Thymus (tissue), 11 donors: Measurements from ENCODE around the gene TIMP4. TPM values are rescaled to one million over a fixed set of nuclear protein-coding genes. Genes with fewer than 3 reads are reported as not detected.
A peak's percentile ranks its signal among the peaks of the same experiment; 100 is the strongest.

Source experiments
- DNase-seq, 9 donors: peaks; one replicate each; pipeline ENCODE4 v3.0.0-alpha.2; 2013; ENCODE audit warnings: low spot score in 9 of 9, low read depth in 6 of 9, missing footprints in 1 of 9
- H3K27ac ChIP-seq, 2 donors: one replicate each; pipeline ENCODE4 v1.5.1; 2013; ENCODE audit warnings: control low read depth in 1 of 2, low read depth in 1 of 2, low read length in 1 of 2, mild to moderate bottlenecking in 1 of 2, moderate library complexity in 1 of 2
- H3K27me3 ChIP-seq, 2 donors: one replicate each; pipeline ENCODE4 v1.5.1; 2013; ENCODE audit warnings: low read length in 1 of 2; ENCODE audit not compliant: control insufficient read depth in 2 of 2, insufficient read depth in 1 of 2
- H3K36me3 ChIP-seq, 2 donors: one replicate each; pipeline ENCODE4 v1.5.1; 2013; ENCODE audit warnings: low read length in 1 of 2, mild to moderate bottlenecking in 1 of 2, moderate library complexity in 1 of 2; ENCODE audit not compliant: control insufficient read depth in 2 of 2, insufficient read depth in 2 of 2
- H3K4me1 ChIP-seq, 2 donors: one replicate each; pipeline ENCODE4 v1.5.1; 2013; ENCODE audit warnings: low read length in 2 of 2; ENCODE audit not compliant: control insufficient read depth in 2 of 2, insufficient read depth in 2 of 2
- H3K4me3 ChIP-seq, 2 donors: one replicate each; pipeline ENCODE4 v1.5.1; 2013; ENCODE audit warnings: low read length in 2 of 2, control low read depth in 1 of 2, mild to moderate bottlenecking in 1 of 2
- H3K9me3 ChIP-seq, 2 donors: one replicate each; pipeline ENCODE4 v1.5.1; 2013; ENCODE audit warnings: low read length in 1 of 2, mild to moderate bottlenecking in 1 of 2; ENCODE audit not compliant: control insufficient read depth in 2 of 2, insufficient read depth in 1 of 2
- WGBS: extraction: QIAGEN DNeasy Blood & Tissue Kit; methylation state at CpG from one replicate; pipeline ENCODE4 v1.1.7; 2013; 5-methylcytosine and 5-hydroxymethylcytosine counted together
- polyA plus RNA-seq: library from polyadenylated mRNA; stranded (reverse); fragments of 200-250 nt; gene quantifications from one replicate; pipeline ENCODE4 v1.2.3, GENCODE V29; 2013
- total RNA-seq: library from RNA; stranded (reverse); fragments of 120-200 nt; gene quantifications from one replicate; pipeline ENCODE4 v1.2.4, GENCODE V29; 2013
- donor health status: healthy.

TIMP4 gene
- total and polyA plus RNA-seq, 2 donors, result 0.66 to 4.2 TPM

DNA sequence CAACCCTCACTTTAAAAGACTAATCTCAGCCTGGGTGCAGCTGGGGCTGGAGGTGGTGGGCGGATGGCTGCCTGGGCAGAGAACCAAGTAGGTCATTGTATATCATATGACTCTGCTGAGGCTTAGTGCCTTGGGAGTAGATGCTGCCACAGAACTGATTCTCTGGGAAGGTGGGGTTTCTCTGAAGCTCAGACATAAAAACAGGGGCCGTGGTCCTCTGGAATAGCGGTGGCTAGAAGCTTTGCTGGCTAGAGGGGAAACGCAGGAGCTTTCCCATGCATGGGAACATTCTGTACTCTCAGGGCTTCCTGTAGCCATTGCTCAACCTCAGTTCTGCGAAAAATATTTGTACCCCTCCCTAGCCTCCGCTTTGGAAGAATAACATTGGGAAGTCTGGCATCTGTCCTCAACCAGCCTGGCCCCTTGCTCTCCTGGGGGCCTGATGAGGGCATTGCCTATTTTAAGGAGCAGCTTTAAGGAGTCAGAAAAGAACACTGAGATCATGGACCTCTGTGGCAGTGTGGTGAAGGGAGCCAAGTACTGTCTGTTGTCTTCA, 14.7 kb downstream of the TIMP4 start:
- no peak for DNase-seq
- Histone ChIP-seq H3K36me3 (no peaks in the 10 kb centered on the region), H3K4me1 (no peaks in the 10 kb centered on the region), H3K9me3 (no peaks in the 10 kb centered on the region), H3K27me3 (peaks cover 0 to 2% of the 10 kb centered on the region in 2 donors), H3K4me3 (no peak overlapping the region), H3K27ac (no peak overlapping the region)
- WGBS, result 91% methylated on average over 6 of the region's 6 CpGs

DNA sequence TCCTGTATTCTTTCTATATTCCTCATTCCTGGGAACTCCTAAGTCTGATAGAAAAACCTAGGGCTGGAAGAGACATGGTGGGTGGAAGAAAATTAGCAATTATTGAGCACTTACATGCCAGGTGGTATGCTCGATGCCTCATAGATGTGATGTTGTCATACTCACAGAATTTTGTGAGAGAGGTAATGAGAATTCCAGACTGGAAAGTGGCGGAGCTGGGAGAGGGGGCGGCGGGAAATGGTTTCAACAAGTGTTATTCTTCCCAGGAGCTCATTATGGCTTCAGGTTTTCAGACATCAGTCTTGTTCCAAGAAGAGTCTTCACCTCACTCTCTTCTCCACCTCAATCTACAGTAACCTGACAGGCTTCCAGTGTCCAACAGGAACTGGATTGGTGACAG, 16.2 kb downstream of the TIMP4 start:
- Histone ChIP-seq H3K27me3 (no peaks in the 10 kb centered on the region), H3K4me1 (no peaks in the 10 kb centered on the region), H3K9me3 (no peaks in the 10 kb centered on the region), H3K4me3 (no peak overlapping the region), H3K36me3 (no peaks in the 10 kb centered on the region), H3K27ac (no peak overlapping the region)
- DNase-seq, result no peak
- WGBS, result 98% methylated on average over 4 of the region's 4 CpGs

GRCh38 chr3:12141350-12141749, 17.4 kb downstream of the TIMP4 start:
- Histone ChIP-seq H3K4me3 (no peak overlapping the region), H3K27ac (no peak overlapping the region), H3K36me3 (no peaks in the 10 kb centered on the region), H3K9me3 (no peaks in the 10 kb centered on the region), H3K27me3 (no peaks in the 10 kb centered on the region), H3K4me1 (no peaks in the 10 kb centered on the region)
- WGBS, result 83% methylated on average over 1 of the region's 1 CpG
- no peak for DNase-seq

DNA sequence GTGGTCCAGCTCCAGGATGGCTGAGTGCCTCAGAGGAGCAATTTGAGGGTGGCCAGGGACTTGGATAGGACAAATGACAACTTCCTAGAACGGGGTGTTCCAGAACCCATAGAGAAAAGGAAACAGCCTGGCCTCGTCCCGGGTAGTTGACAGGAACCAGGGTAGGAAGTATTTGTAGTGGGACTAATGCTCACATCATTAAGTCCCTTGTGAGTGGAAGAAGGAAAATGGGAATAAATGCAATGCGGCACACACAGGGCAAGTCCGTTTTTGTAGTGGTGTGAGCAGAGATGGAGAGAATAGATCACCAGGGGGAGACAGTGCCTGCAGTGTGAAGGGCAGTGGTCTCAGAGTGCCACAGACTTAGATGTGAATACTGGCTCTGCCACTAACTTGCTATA, 19.6 kb downstream of the TIMP4 start:
- Histone ChIP-seq H3K27me3 (no peaks in the 10 kb centered on the region), H3K36me3 (no peaks in the 10 kb centered on the region), H3K4me3 (no peak overlapping the region), H3K27ac (no peak overlapping the region), H3K4me1 (no peaks in the 10 kb centered on the region), H3K9me3 (no peaks in the 10 kb centered on the region)
- WGBS, result 71% methylated on average over 5 of the region's 5 CpGs
- peak in 1 of 9 donors; percentile 25 for DNase-seq

GRCh38 chr3:12138044-12138443, 20.7 kb downstream of the TIMP4 start:
- Histone ChIP-seq H3K27me3 (no peaks in the 10 kb centered on the region), H3K36me3 (no peaks in the 10 kb centered on the region), H3K27ac (no peak overlapping the region), H3K9me3 (no peaks in the 10 kb centered on the region), H3K4me1 (no peaks in the 10 kb centered on the region), H3K4me3 (no peak overlapping the region)
- WGBS, result 17% methylated on average over 1 of the region's 1 CpG
- peak in 2 of 9 donors; percentile 11 to 35 for DNase-seq

DNA sequence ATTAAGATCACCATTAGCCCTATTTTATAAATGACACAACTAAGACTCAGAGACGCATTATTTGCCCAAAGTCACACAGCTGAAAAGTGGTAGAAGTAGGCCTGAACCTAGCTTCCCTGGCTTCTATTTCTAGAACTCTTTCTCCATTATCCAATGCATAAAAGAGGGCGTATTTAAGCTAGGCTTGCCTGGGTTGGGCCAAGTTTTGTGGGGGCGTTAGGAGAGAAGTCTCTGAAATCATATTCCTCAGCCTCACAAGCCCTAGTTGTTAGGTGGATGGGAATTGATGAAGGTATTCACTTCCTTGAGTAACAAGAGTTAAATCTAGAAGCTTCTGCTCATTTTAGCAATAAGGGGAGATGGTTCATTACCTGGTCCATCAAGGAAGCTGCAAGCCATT, 22.3 kb downstream of the TIMP4 start:
- Histone ChIP-seq H3K9me3 (no peaks in the 10 kb centered on the region), H3K27ac (no peak overlapping the region), H3K36me3 (no peaks in the 10 kb centered on the region), H3K4me3 (no peak overlapping the region), H3K27me3 (no peaks in the 10 kb centered on the region), H3K4me1 (no peaks in the 10 kb centered on the region)
- 99% methylated on average over 3 of the region's 3 CpGs for WGBS
- DNase-seq, result no peak

DNA sequence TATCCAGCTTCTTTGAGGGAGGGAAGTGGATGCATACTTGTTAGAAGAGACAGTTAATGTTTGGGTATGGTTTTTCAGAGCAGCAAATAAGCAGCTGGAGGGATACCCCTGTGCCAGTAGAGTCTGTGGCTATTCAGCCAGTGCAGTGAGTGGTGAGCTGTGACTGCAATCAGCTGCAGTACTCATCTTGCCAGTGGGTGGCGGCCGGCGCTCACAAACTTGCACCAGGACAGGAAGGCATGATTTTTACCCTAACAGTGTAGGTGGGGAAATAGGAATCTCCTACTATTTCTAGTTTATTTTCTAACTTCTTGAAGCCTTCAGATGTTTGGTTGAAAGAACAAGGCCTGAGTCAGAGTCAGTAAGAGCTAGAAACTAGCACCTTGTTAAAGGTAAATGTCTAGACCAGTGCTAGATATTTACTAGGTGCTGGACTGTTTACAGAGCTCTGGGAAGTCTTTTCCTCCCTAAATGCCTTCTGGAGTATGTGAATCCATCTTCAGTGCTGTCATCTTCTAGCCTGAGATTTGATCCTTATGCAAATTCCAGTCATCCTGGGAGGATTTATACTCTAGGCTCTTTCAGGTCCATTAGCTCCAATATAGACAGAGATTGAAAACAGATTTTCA, 23.6 kb downstream of the TIMP4 start:
- H3K4me1 ChIP-seq, result no peaks in the 10 kb centered on the region
- no peak overlapping the region for H3K4me3 ChIP-seq
- H3K9me3 ChIP-seq, result no peaks in the 10 kb centered on the region
- no peaks in the 10 kb centered on the region for H3K27me3 ChIP-seq
- peak; percentile 19 to 69 (median 37) for DNase-seq
- 8% methylated on average over 3 of the region's 3 CpGs for WGBS
- H3K27ac ChIP-seq, result no peak overlapping the region
- H3K36me3 ChIP-seq, result no peaks in the 10 kb centered on the region

DNA sequence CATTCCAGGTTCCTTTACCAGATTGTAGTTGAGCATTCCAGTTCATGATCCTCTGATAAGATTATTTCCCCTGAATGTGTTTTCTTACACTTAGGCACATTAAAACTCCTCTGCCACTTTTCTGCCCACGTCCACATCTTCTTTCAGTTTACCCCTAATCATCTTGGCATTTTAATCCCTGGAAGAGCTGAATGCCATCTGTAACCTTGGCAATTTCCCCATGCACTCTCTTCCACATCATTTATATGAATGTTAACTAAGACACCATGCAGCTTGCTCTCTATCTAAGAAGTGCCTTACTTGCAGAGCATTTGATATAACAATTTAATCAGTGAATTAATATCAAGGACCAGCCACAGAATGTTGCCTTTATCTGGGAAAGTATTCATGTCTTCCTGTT, 25.8 kb downstream of the TIMP4 start:
- WGBS, result 86% methylated on average over 1 of the region's 1 CpG
- DNase-seq, result no peak

GRCh38 chr3:12131351-12132090, 27.2 kb downstream of the TIMP4 start:
- WGBS, result 96% methylated on average over 3 of the region's 3 CpGs
- no peaks in the 10 kb centered on the region for H3K27me3 ChIP-seq

More for the DNA sequence above, 25.8 kb downstream of the TIMP4 start:
- H3K9me3 ChIP-seq, result no peaks in the 10 kb centered on the region
- no peak overlapping the region for H3K27ac ChIP-seq
- H3K27me3 ChIP-seq, result no peaks in the 10 kb centered on the region
- H3K4me3 ChIP-seq, result no peak overlapping the region
- H3K36me3 ChIP-seq, result no peaks in the 10 kb centered on the region
- no peaks in the 10 kb centered on the region for H3K4me1 ChIP-seq

More at GRCh38 chr3:12131351-12132090, 27.2 kb downstream of the TIMP4 start:
- no peaks in the 10 kb centered on the region for H3K4me1 ChIP-seq
- H3K27ac ChIP-seq, result no peak overlapping the region
- no peaks in the 10 kb centered on the region for H3K36me3 ChIP-seq
- no peak overlapping the region for H3K4me3 ChIP-seq
- no peak for DNase-seq
- no peaks in the 10 kb centered on the region for H3K9me3 ChIP-seq
